SK-N-SH (cell line): ENCODE measurements around the gene MAP7.

ENCODE experiments used
- CTCF ChIP-seq: fragments of 200-600 bp; sonication (generic); IDR thresholded peaks from 2 replicates; pipeline ENCODE4 v1.6.1; 2017; ENCODE audit warnings: antibody characterized with exemption, mild to moderate bottlenecking, moderate library complexity
- EP300 ChIP-seq, 2 experiments: IDR thresholded peaks; 2 replicates each; pipeline versions ENCODE4 v1.4.0 to v1.6.1; 2012; ENCODE audit warnings: borderline replicate concordance in 1 of 2, low read depth in 1 of 2, low read length in 1 of 2
- FOSL2 ChIP-seq: IDR thresholded peaks from 2 replicates; pipeline ENCODE4 v1.4.0; 2012; ENCODE audit warnings: low read depth, mild to moderate bottlenecking, moderate library complexity, borderline replicate concordance
- POLR2AphosphoS5 ChIP-seq: IDR thresholded peaks from 2 replicates; pipeline ENCODE4 v1.6.1; 2012; ENCODE audit warnings: low read depth, low read length
- SIN3A ChIP-seq: IDR thresholded peaks from 2 replicates; pipeline ENCODE4 v1.6.1; 2012; ENCODE audit warnings: low read depth, mild to moderate bottlenecking, low read length, moderate library complexity, borderline replicate concordance
- TAF1 ChIP-seq: IDR thresholded peaks from 2 replicates; pipeline ENCODE4 v1.6.1; 2012; ENCODE audit warnings: low read depth, mild to moderate bottlenecking, low read length, moderate library complexity, borderline replicate concordance
- TEAD4 ChIP-seq: IDR thresholded peaks from 2 replicates; pipeline ENCODE4 v1.4.0; 2012; ENCODE audit warnings: mild to moderate bottlenecking, borderline replicate concordance; ENCODE audit not compliant: insufficient read depth
- USF2 ChIP-seq: fragments of 150-350 bp; IDR thresholded peaks from 2 replicates; pipeline ENCODE4 v1.6.1; 2017; ENCODE audit warnings: antibody characterized with exemption, low read length, low read depth, borderline replicate concordance

GRCh38 chr6:136550045-136550329 is 235 bp downstream of the MAP7 start:
- TF ChIP-seq CTCF (no peak), POLR2AphosphoS5 (no peak), FOSL2 (no peak), SIN3A (no peak), TEAD4 (no peak), EP300 (IDR thresholded peaks at IDR 0.05; ENCODE audit: borderline replicate concordance in 1 of 2, low read depth in 1 of 2, low read length in 1 of 2) (no peak), TAF1 (no peak), USF2 (no peak)
